Ishikawa (cell line): ENCODE measurements around the gene TRAK1.

Source experiments
- CEBPB ChIP-seq: IDR thresholded peaks from 2 replicates; pipeline ENCODE4 v1.6.1; 2012
- CREB1 ChIP-seq: IDR thresholded peaks from 2 replicates; pipeline ENCODE4 v1.6.1; 2012; ENCODE audit warnings: low read depth
- EGR1 ChIP-seq: IDR thresholded peaks from 2 replicates; pipeline ENCODE4 v1.6.1; 2012
- EP300 ChIP-seq: IDR thresholded peaks from 2 replicates; pipeline ENCODE4 v1.6.1; 2012; ENCODE audit warnings: borderline replicate concordance
- FOXM1 ChIP-seq: IDR thresholded peaks from 2 replicates; pipeline ENCODE4 v1.6.1; 2012; ENCODE audit warnings: low read depth, borderline replicate concordance
- RAD21 ChIP-seq: IDR thresholded peaks from 2 replicates; pipeline ENCODE4 v1.6.1; 2012; ENCODE audit warnings: low read depth
- TAF1 ChIP-seq: IDR thresholded peaks from 2 replicates; pipeline ENCODE4 v1.6.1; 2012; ENCODE audit warnings: low read depth, mild to moderate bottlenecking
- TCF12 ChIP-seq: IDR thresholded peaks from 2 replicates; pipeline ENCODE4 v1.6.1; 2012; ENCODE audit warnings: low read depth
- YY1 ChIP-seq: IDR thresholded peaks from 2 replicates; pipeline ENCODE4 v1.6.1; 2012; ENCODE audit warnings: low read depth
- ZBTB7A ChIP-seq: IDR thresholded peaks from 2 replicates; pipeline ENCODE4 v1.6.1; 2012; ENCODE audit warnings: low read depth
- TF ChIP-seq, protein P1 (sequence below): IDR thresholded peaks from 2 replicates; pipeline ENCODE4 v1.6.1; 2012
- TF ChIP-seq, protein P2 (sequence below): IDR thresholded peaks from 2 replicates; pipeline ENCODE4 v1.6.1; 2012; ENCODE audit warnings: low read depth, mild to moderate bottlenecking
- TF ChIP-seq, protein P3 (sequence below): IDR thresholded peaks from 2 replicates; pipeline ENCODE4 v1.6.1; 2012

- TF ChIP-seq CREB1 (no peak), YY1 (no peak), ZBTB7A (no peak), FOXM1 (no peak), EP300 (no peak), TCF12 (no peak), RAD21 (no peak), TAF1 (no peak), EGR1 (no peak), CEBPB (no peak)
- TF ChIP-seq, protein P1, sequence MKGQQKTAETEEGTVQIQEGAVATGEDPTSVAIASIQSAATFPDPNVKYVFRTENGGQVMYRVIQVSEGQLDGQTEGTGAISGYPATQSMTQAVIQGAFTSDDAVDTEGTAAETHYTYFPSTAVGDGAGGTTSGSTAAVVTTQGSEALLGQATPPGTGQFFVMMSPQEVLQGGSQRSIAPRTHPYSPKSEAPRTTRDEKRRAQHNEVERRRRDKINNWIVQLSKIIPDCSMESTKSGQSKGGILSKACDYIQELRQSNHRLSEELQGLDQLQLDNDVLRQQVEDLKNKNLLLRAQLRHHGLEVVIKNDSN = no peak
- TF ChIP-seq, protein P2, sequence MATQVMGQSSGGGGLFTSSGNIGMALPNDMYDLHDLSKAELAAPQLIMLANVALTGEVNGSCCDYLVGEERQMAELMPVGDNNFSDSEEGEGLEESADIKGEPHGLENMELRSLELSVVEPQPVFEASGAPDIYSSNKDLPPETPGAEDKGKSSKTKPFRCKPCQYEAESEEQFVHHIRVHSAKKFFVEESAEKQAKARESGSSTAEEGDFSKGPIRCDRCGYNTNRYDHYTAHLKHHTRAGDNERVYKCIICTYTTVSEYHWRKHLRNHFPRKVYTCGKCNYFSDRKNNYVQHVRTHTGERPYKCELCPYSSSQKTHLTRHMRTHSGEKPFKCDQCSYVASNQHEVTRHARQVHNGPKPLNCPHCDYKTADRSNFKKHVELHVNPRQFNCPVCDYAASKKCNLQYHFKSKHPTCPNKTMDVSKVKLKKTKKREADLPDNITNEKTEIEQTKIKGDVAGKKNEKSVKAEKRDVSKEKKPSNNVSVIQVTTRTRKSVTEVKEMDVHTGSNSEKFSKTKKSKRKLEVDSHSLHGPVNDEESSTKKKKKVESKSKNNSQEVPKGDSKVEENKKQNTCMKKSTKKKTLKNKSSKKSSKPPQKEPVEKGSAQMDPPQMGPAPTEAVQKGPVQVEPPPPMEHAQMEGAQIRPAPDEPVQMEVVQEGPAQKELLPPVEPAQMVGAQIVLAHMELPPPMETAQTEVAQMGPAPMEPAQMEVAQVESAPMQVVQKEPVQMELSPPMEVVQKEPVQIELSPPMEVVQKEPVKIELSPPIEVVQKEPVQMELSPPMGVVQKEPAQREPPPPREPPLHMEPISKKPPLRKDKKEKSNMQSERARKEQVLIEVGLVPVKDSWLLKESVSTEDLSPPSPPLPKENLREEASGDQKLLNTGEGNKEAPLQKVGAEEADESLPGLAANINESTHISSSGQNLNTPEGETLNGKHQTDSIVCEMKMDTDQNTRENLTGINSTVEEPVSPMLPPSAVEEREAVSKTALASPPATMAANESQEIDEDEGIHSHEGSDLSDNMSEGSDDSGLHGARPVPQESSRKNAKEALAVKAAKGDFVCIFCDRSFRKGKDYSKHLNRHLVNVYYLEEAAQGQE = no peak
- TF ChIP-seq, protein P3, sequence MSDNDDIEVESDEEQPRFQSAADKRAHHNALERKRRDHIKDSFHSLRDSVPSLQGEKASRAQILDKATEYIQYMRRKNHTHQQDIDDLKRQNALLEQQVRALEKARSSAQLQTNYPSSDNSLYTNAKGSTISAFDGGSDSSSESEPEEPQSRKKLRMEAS = no peak
These were observed 133.7 kb downstream of the TRAK1 start for GRCh38 chr3:42224658-42225421.
